Pancreas (tissue), 10 donors: ENCODE results near the gene GPR89A. TPM values are rescaled to one million over a fixed set of nuclear protein-coding genes. Genes with fewer than 3 reads are reported as not detected.
"Not testable (repeated sequence)": the region's sequence is repeated elsewhere in the genome, so short reads cannot be mapped to it uniquely, and the experiment has no call there.

ENCODE experiments used
- ATAC-seq, 4 donors: fragments of 200-7000 bp; cut with Tn5 transposase; one replicate each; pipeline versions ENCODE4 v1.8.0 to v1.9.1; 2020; ENCODE audit warnings: mild to moderate bottlenecking in 4 of 4, moderate library complexity in 4 of 4
- DNase-seq, 6 donors: peaks; one replicate each; pipeline ENCODE4 v3.0.0-alpha.2; 2020
- FAIRE-seq: peaks from 2 replicates; lab custom pipeline; 2012; peaks lifted over from hg19 to GRCh38; lab: Jason Lieb, UNC
- H3K27ac ChIP-seq, 4 donors: fragments of 200-600 bp; sonication (generic); 1 replicate in 3 of 4; 2 replicates in 1 of 4; pipeline versions ENCODE4 v1.5.0 to v1.8.0; 2020
- H3K27me3 ChIP-seq, 4 donors: fragments of 200-600 bp; one replicate each; pipeline ENCODE4 v1.8.0; 2021
- H3K36me3 ChIP-seq, 3 donors: fragments of 200-600 bp; sonication (generic) in 1 of 3; one replicate each; pipeline versions ENCODE4 v1.5.0 to v1.8.0; 2020 to 2021
- H3K4me1 ChIP-seq, 3 donors: fragments of 200-600 bp; one replicate each; pipeline ENCODE4 v1.8.0; 2021
- H3K4me3 ChIP-seq, 4 donors: fragments of 200-600 bp; sonication (generic) in 2 of 4; one replicate each; pipeline versions ENCODE4 v1.5.0 to v1.8.0; 2020 to 2021
- H3K9me3 ChIP-seq, 4 donors: fragments of 200-600 bp; one replicate each; pipeline ENCODE4 v1.8.0; 2021
- CTCF ChIP-seq, 4 donors: fragments of 200-600 bp; sonication (generic) in 3 of 4; IDR thresholded peaks; one replicate each; pipeline versions ENCODE4 v1.5.0 to v1.8.0; 2021; ENCODE audit warnings: antibody characterized with exemption in 4 of 4
- whole genome bisulfite sequencing, 2 donors: extraction: QIAGEN DNeasy Blood & Tissue Kit; methylation state at CpG; one replicate each; pipeline ENCODE4 v1.1.7; 2013; 5-methylcytosine and 5-hydroxymethylcytosine counted together
- intact Hi-C, 3 donors: fragments of 100-400 bp; cut with DNase I; formaldehyde crosslinking; loops; one replicate each; pipeline versions ENCODE4 v1.11.1 to v1.14.2; 2022
- polyA plus RNA-seq, 2 donors: library from polyadenylated mRNA; stranded (reverse); fragments of 200-250 nt; gene quantifications; one replicate each; pipeline ENCODE4 v1.2.3, GENCODE V29; 2013
- total RNA-seq, 6 donors: library from RNA; stranded (reverse); fragmentation: NEBNext Ultra II Directional in 4 of 6; extraction: Animal tissue kit (Norgen Biotek cat#: 25700) in 4 of 6; gene quantifications; one replicate each; pipeline versions ENCODE4 v1.2.1 to v1.2.4, GENCODE V29; 2021 to 2023
- donor health status: healthy with polysubstance abuse.
- donor health status: DM: no; HTN: no; CAD: no; lungs with moderate emphysema.
- donor health status: DM: no; HTN: no; CAD: no.
- donor health status: control.
- donor health status: control.
- donor health status: Bipolar disorder and iron deficiency.
- donor health status: DM: yes; HTN: yes; CAD: no.
- donor health status: DM: no; HTN: no; CAD: no.
- donor health status: DM: no; HTN: no; CAD: no.
- donor health status: DM: yes; HTN: yes; CAD: no.

Gene GPR89A
- 10 to 100 TPM in 5 of 6 donors, 1 to 10 TPM in 1; 9.3 to 18.9 (median 12.2) TPM for total RNA-seq
- 10 to 100 TPM; 12.0 to 16.4 TPM for polyA plus RNA-seq

DNA sequence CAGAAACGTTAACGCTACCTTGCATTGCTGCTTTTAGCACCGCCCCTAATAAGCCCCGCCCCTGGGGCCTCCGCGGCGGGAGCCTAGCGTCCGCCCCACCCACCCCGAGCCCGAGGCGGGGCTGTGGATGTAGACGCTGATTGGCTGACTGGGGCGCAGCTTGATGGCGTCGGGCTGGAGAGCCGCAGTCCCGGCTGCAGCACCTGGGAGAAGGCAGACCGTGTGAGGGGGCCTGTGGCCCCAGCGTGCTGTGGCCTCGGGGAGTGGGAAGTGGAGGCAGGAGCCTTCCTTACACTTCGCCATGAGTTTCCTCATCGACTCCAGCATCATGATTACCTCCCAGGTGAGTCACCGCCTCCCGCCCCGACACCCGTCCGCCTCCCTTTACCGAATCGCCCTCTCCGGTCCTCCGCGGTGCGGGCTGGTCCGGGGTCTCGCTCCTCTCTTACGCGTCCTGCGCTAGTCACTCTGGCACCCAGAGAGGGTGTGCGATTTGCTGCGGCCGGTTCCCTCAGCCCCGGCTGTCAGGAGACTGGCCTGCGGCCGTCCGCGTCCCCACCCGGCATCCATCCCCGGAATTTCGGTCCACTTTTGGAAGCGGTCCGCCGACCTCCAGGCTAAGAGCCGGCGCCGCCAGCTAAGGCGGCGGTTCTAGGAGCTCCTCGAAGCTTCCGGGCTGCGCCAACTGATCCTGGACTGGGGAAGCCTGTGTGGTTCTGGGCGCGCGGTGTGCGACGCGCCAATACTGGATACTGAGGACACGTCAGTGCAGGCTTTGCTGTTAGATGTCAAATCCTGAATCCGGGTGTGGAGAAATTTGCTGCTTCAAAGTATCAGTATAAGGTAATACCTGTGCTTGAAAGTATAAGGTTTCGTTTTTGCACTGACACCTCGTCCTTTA lies at the start of gene GPR89A:
GPR89A (plus strand) TSS at position 156 of the 901 bp plus-strand sequence; CDS start at position 302, 146 bp downstream.
- H3K4me1 ChIP-seq, H3K27me3 ChIP-seq, intact Hi-C loops, H3K36me3 ChIP-seq, H3K9me3 ChIP-seq: not testable (repeated sequence)
- DNase-seq = peak; percentile 95 to 98 (median 97)
- peak; percentile 98 to 100 (median 99) for ATAC-seq
- WGBS, 2 donors = 0% methylated on average over 38 to 56 of the region's 71 CpGs
- Histone ChIP-seq H3K4me3 (peak within 1 kb of the TSS; percentile 77 to 84 (median 82)), H3K27ac (peak within 1 kb of the TSS; percentile 89 to 93 (median 91))
- FAIRE-seq = peak; percentile 93

- DNase-seq, H3K4me1 ChIP-seq, H3K27me3 ChIP-seq, FAIRE-seq, H3K36me3 ChIP-seq, H3K27ac ChIP-seq, H3K9me3 ChIP-seq, intact Hi-C loops, H3K4me3 ChIP-seq, ATAC-seq: not testable (repeated sequence)
- 83 to 94% methylated on average over 5 of the region's 5 CpGs for WGBS, 2 donors
These were observed 21.0 kb upstream of the GPR89A start for GRCh38 chr1:145586820-145587219.

DNA sequence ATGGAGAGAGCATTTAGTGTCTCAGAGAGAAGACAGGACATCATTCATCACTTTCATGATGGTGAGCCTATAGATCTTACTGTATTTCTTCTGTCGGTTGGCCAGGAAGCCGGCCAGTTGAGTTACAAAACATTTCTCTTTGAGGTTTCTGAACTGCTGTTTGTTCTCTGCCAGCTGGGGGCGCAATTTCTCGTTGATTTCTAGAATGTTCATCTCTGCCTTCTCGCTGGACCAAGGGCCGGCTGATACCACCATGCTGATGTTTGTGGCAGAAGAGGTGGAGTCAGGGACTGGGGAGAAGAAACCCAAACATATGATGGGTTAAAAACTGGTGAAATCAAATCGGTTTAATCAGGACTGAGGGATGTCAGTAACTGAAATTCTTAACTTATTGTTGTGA lies 17.0 kb upstream of the GPR89A start:
- peak in 1 of 4 donors; percentile 22 for TF ChIP-seq CTCF (IDR thresholded peaks at IDR 0.05)
- H3K4me1 ChIP-seq, FAIRE-seq, ATAC-seq, intact Hi-C loops, H3K9me3 ChIP-seq, H3K27ac ChIP-seq, H3K36me3 ChIP-seq, H3K4me3 ChIP-seq, H3K27me3 ChIP-seq: not testable (repeated sequence)
- 1 to 2% methylated on average over 5 of the region's 7 CpGs for WGBS, 2 donors
- peak in 5 of 6 donors; percentile 11 to 71 (median 50) for DNase-seq

DNA sequence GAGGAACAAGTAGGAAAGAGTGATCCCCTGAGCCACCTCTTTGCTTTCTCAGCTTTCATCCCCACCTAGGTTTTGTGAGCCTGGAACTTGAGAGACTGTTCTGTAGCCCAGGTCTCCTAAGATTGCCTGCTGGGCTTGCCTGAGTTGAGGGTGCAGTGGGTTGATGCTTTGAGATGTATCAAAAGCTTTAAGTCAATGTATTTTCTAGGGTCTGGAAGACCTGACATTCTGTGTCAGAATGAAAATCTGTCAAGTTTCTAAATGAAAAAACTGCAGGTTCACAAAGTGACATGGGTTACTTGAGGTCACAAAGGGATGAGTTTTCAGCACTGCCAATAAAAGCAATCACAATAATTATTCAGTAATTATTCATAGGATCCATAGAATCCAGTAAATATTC lies 15.4 kb upstream of the GPR89A start:
- H3K4me1 ChIP-seq, H3K4me3 ChIP-seq, DNase-seq, H3K9me3 ChIP-seq, H3K27ac ChIP-seq, H3K27me3 ChIP-seq, FAIRE-seq, intact Hi-C loops, H3K36me3 ChIP-seq, ATAC-seq: not testable (repeated sequence)

GRCh38 chr1:145595421-145595820 lies 12.4 kb upstream of the GPR89A start:
- FAIRE-seq, H3K27me3 ChIP-seq, H3K9me3 ChIP-seq, H3K36me3 ChIP-seq, H3K4me3 ChIP-seq, H3K4me1 ChIP-seq, H3K27ac ChIP-seq, intact Hi-C loops, DNase-seq, ATAC-seq: not testable (repeated sequence)

GRCh38 chr1:145596236-145596635 lies 11.6 kb upstream of the GPR89A start:
- H3K9me3 ChIP-seq, FAIRE-seq, H3K36me3 ChIP-seq, H3K4me1 ChIP-seq, intact Hi-C loops, H3K27ac ChIP-seq, H3K4me3 ChIP-seq, ATAC-seq, DNase-seq, H3K27me3 ChIP-seq: not testable (repeated sequence)
- WGBS, 2 donors = 74 to 78% methylated on average over 6 of the region's 6 CpGs

DNA sequence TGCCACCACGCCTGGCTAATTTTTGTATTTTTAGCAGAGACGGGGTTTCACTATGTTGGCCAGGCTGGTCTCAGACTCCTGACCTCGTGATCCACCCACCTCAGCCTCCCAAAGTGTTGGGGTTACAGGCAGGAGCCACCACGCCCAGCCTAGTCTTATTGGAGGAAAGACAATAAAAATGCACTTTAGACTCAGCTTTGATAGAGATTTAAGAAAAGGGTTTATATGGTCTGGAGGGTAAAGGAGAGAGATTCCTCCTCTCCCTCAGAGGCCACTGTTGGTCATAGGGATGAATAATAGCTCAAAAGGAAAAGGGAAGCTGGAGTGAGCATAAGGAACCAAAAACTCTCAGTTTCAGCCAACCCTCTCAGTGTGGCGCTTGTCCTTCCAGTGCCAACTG lies 8.4 kb upstream of the GPR89A start:
- 75 to 82% methylated on average over 5 of the region's 5 CpGs for WGBS, 2 donors
- not testable (repeated sequence) for ATAC-seq, FAIRE-seq

DNA sequence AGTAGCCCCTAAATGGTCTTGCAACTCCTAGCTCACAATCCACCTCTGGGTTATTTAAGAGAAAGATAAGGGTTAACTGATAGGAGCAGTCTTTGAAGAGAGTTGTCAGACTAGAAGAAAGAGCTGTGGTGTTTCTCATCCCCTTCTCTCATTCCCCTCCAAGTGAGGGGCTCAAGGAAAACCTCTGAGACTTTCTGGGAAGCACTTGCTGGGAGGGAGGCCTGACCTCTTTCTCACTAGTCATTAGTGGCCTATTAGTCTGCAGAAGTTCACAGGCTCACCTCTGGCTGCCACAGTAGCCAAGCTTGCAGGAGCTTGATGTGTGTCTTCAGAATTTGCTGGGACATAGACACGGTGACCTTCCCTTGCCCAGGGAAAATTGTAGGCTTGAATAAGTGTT lies 6.2 kb upstream of the GPR89A start:
- Histone ChIP-seq H3K27ac (no peak overlapping the region), H3K4me3 (no peak overlapping the region), H3K9me3 (no peaks in the 10 kb centered on the region), H3K27me3 (no peaks in the 10 kb centered on the region), H3K4me1 (no peaks in the 10 kb centered on the region), H3K36me3 (no peaks in the 10 kb centered on the region)
- no peak for ATAC-seq
- intact Hi-C loops = loop anchor here in 1 of 3 donors (5.0 kb wide), 1 partner anchor 121 kb away; no protein-coding TSS in a partner anchor
- FAIRE-seq = no peak
- no peak for DNase-seq
- TF ChIP-seq CTCF (IDR thresholded peaks at IDR 0.05) = no peak
- 34 to 58% methylated on average over 1 of the region's 1 CpG for WGBS, 2 donors

More for the DNA sequence above, 8.4 kb upstream of the GPR89A start:
- H3K4me1 ChIP-seq, H3K4me3 ChIP-seq, H3K27ac ChIP-seq, H3K27me3 ChIP-seq, H3K9me3 ChIP-seq, DNase-seq, intact Hi-C loops, H3K36me3 ChIP-seq: not testable (repeated sequence)

DNA sequence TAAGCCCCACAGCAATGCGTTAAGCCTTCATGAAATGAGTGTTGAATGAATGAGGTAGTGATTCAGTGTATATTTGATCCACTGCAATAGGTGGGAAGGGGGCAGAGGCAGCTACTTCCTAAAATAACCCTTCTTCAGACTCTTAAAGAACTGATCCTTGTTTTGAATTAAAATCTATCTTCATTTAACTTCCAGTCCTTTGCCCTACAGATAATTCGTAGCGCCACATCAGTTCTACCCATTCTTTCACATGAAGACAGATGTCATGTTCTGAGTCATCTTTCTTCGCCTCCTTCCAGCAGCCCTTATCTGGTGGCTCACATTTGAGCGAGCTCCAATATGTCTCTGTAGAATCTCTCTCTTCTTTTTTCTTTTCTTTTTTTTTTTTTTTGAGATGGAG lies 948 bp upstream of the GPR89A start:
- FAIRE-seq, H3K4me3 ChIP-seq, H3K27ac ChIP-seq, ATAC-seq, intact Hi-C loops, H3K4me1 ChIP-seq, H3K9me3 ChIP-seq, H3K36me3 ChIP-seq, DNase-seq, H3K27me3 ChIP-seq: not testable (repeated sequence)
- WGBS, 2 donors = 86 to 96% methylated on average over 2 to 4 of the region's 5 CpGs

GRCh38 chr1:145607289-145607688 lies 499 bp upstream of the GPR89A start:
- H3K27ac ChIP-seq, FAIRE-seq, H3K27me3 ChIP-seq, intact Hi-C loops, H3K36me3 ChIP-seq, H3K4me3 ChIP-seq, H3K9me3 ChIP-seq, H3K4me1 ChIP-seq: not testable (repeated sequence)
- DNase-seq (peak in 2 of 6 donors; percentile 12 to 29), ATAC-seq (peak in 2 of 4 donors; percentile 3 to 28)
- WGBS, 2 donors = 15 to 45% methylated on average over 5 to 6 of the region's 11 CpGs
